ENCODE measurements around the gene UVSSA.

The UVSSA gene

DNA sequence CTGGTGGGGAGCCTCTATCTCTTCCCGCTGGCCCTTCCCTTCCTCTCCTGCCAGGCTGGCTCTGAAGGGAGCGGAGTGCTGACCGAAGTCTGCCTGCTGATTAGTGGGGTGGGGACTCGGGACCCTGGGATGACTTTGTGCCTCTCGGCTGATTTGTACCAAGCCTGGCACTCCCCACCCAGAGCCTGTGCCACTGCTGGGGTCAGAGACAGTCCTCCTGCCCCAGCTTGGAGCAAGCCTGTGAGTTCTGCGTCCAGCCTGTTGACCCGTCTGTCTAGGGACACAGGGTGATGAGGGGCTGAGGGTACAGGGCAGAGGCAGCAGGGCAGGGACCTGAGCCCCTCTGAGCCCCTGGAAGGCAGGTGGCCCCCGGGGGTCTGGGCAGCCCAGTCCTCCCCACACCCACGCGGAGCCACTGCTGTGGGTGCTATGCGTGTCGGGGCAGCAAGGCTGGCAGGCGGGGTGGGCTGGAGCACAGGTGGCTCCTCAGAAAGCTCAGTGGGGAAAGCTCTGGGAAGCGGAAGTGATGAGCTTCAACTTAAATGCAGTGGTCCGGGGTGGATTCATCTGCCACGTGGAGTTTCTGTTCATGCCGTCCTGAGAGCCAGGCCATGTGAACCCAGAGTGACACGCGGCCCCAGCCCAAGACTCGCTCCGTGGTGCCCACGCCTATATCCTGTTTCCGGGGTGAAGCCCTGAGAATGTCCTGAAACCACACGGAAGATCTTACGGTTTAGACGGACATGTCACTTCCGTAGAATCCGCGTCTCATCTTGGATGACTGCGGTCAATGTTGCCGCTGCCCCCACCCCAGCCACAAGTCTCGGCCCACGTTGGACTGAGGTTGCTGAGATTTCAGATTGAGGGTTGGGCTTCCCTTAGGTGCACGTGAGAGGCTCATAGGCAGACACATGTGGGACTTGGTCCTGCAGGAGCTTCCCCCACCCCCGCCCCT, 21.1 kb upstream of the UVSSA start:
- no peaks in the 10 kb centered on the region for H3K9me2 ChIP-seq (replicated peaks; ENCODE audit: insufficient read depth, low read length)
- no peaks in the 10 kb centered on the region for H3K27me3 ChIP-seq (replicated peaks; ENCODE audit: insufficient read depth, low read length)
- H3K4me2 ChIP-seq (ENCODE audit: low read depth, low read length), result no peak overlapping the region
- no peak for DNase-seq
- H3K9ac ChIP-seq (ENCODE audit: low read length), result no peak overlapping the region
- no peaks in the 10 kb centered on the region for H3F3A ChIP-seq (ENCODE audit: insufficient read depth, low read length)
- peaks cover 3% of the 10 kb centered on the region; the same call in 1 of the 2 replicates for H3K36me3 ChIP-seq (replicated peaks; ENCODE audit: insufficient read depth, low read length)
- H4K20me1 ChIP-seq (ENCODE audit: insufficient read depth, low read length), result no peaks in the 10 kb centered on the region
- H3K9me3 ChIP-seq (replicated peaks; ENCODE audit: insufficient read depth, low read length), result no peaks in the 10 kb centered on the region
- no peak overlapping the region for H3K27ac ChIP-seq (ENCODE audit: low read length)
- no peak overlapping the region for H3K4me3 ChIP-seq (ENCODE audit: low read length)
- H2AFZ ChIP-seq (ENCODE audit: low read length), result no peak overlapping the region
- TF ChIP-seq EZH2 (optimal IDR thresholded peaks at IDR 0.05; ENCODE audit: low read depth, low read length) (no peak), EZH2phosphoT487 (IDR thresholded peaks at IDR 0.05; ENCODE audit: low read length) (no peak)
- TF ChIP-seq, protein P1, sequence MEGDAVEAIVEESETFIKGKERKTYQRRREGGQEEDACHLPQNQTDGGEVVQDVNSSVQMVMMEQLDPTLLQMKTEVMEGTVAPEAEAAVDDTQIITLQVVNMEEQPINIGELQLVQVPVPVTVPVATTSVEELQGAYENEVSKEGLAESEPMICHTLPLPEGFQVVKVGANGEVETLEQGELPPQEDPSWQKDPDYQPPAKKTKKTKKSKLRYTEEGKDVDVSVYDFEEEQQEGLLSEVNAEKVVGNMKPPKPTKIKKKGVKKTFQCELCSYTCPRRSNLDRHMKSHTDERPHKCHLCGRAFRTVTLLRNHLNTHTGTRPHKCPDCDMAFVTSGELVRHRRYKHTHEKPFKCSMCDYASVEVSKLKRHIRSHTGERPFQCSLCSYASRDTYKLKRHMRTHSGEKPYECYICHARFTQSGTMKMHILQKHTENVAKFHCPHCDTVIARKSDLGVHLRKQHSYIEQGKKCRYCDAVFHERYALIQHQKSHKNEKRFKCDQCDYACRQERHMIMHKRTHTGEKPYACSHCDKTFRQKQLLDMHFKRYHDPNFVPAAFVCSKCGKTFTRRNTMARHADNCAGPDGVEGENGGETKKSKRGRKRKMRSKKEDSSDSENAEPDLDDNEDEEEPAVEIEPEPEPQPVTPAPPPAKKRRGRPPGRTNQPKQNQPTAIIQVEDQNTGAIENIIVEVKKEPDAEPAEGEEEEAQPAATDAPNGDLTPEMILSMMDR (IDR thresholded peaks at IDR 0.05; ENCODE audit: low read length), result no peak
- peaks cover 14% of the 10 kb centered on the region for H3K79me2 ChIP-seq (ENCODE audit: low read length)
- H3K4me1 ChIP-seq (ENCODE audit: low read length), result no peaks in the 10 kb centered on the region

DNA sequence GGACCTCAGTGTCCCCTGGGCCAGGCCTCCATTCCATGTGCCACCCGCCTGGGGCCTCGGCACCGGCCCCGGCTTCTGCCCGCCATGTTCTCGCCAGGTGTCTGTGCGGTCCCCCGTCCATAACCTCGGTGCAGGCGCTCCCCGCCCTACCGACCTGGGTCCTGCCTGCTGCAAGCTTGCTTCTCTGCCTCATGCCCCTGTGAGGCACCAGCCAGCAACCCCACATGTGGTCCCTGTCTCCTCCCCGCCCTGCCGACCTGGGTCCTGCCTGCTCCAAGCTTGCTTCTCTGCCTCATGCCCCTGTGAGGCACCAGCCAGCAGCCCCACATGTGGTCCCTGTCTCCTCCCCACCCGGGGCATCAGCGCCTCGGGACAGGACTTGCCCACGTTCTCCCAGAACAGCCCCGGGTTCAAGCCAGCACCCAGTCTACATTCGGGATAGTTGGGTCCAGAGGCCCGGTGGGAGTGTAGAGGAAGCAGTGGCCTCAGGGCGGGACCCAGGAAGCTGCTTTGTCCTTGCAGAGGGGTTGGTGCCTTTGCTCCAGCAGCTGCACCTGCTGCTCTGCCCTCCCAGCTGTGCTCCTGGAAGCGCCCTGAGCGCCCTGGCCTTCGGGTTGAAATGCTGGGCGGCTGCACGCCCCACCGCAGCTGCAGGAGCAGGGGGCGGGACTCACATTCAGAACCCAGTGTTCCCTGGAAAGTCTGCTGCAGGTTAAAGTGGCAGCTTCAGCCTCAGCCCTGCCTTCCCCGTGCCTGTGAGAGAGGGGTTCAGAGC, 20.1 kb upstream of the UVSSA start:
- no peaks in the 10 kb centered on the region for H3F3A ChIP-seq (ENCODE audit: insufficient read depth, low read length)
- H3K27ac ChIP-seq (ENCODE audit: low read length), result no peak overlapping the region
- H3K9me2 ChIP-seq (replicated peaks; ENCODE audit: insufficient read depth, low read length), result no peaks in the 10 kb centered on the region
- peaks cover 3% of the 10 kb centered on the region; the same call in 1 of the 2 replicates for H3K36me3 ChIP-seq (replicated peaks; ENCODE audit: insufficient read depth, low read length)
- no peak overlapping the region for H3K4me3 ChIP-seq (ENCODE audit: low read length)
- peaks cover 22% of the 10 kb centered on the region for H3K79me2 ChIP-seq (ENCODE audit: low read length)
- H3K9me3 ChIP-seq (replicated peaks; ENCODE audit: insufficient read depth, low read length), result no peaks in the 10 kb centered on the region
- TF ChIP-seq EZH2phosphoT487 (IDR thresholded peaks at IDR 0.05; ENCODE audit: low read length), result no peak
- TF ChIP-seq, protein P1 (IDR thresholded peaks at IDR 0.05; ENCODE audit: low read length), result no peak
- TF ChIP-seq EZH2 (optimal IDR thresholded peaks at IDR 0.05; ENCODE audit: low read depth, low read length), result no peak
- no peak overlapping the region for H3K4me2 ChIP-seq (ENCODE audit: low read depth, low read length)
- no peaks in the 10 kb centered on the region for H3K27me3 ChIP-seq (replicated peaks; ENCODE audit: insufficient read depth, low read length)
- no peak for DNase-seq
- no peaks in the 10 kb centered on the region for H4K20me1 ChIP-seq (ENCODE audit: insufficient read depth, low read length)
- no peaks in the 10 kb centered on the region for H3K4me1 ChIP-seq (ENCODE audit: low read length)
- no peak overlapping the region for H3K9ac ChIP-seq (ENCODE audit: low read length)
- H2AFZ ChIP-seq (ENCODE audit: low read length), result no peak overlapping the region

GRCh38 chr4:1327526-1328266, 19.3 kb upstream of the UVSSA start:
- no peak overlapping the region for H3K4me2 ChIP-seq (ENCODE audit: low read depth, low read length)
- no peaks in the 10 kb centered on the region for H4K20me1 ChIP-seq (ENCODE audit: insufficient read depth, low read length)
- no peak overlapping the region for H3K9ac ChIP-seq (ENCODE audit: low read length)
- H3K27ac ChIP-seq (ENCODE audit: low read length), result no peak overlapping the region
- no peaks in the 10 kb centered on the region for H3K27me3 ChIP-seq (replicated peaks; ENCODE audit: insufficient read depth, low read length)
- H3K36me3 ChIP-seq (replicated peaks; ENCODE audit: insufficient read depth, low read length), result peaks cover 3% of the 10 kb centered on the region; the same call in 1 of the 2 replicates
- no peaks in the 10 kb centered on the region for H3K9me3 ChIP-seq (replicated peaks; ENCODE audit: insufficient read depth, low read length)
- H2AFZ ChIP-seq (ENCODE audit: low read length), result no peak overlapping the region
- H3K9me2 ChIP-seq (replicated peaks; ENCODE audit: insufficient read depth, low read length), result no peaks in the 10 kb centered on the region
- no peak for TF ChIP-seq EZH2 (optimal IDR thresholded peaks at IDR 0.05; ENCODE audit: low read depth, low read length)
- TF ChIP-seq, protein P1 (IDR thresholded peaks at IDR 0.05; ENCODE audit: low read length), result no peak
- TF ChIP-seq EZH2phosphoT487 (IDR thresholded peaks at IDR 0.05; ENCODE audit: low read length), result no peak
- no peaks in the 10 kb centered on the region for H3F3A ChIP-seq (ENCODE audit: insufficient read depth, low read length)
- DNase-seq, result no peak
- peaks cover 25% of the 10 kb centered on the region for H3K79me2 ChIP-seq (ENCODE audit: low read length)
- H3K4me1 ChIP-seq (ENCODE audit: low read length), result no peaks in the 10 kb centered on the region
- no peak overlapping the region for H3K4me3 ChIP-seq (ENCODE audit: low read length)

All from MM.1S (cell line).